ENCODE results near the gene COL4A1.
"Not testable (repeated sequence)": the region's sequence is repeated elsewhere in the genome, so short reads cannot be mapped to it uniquely, and the experiment has no call there.

Gene COL4A1

DNA sequence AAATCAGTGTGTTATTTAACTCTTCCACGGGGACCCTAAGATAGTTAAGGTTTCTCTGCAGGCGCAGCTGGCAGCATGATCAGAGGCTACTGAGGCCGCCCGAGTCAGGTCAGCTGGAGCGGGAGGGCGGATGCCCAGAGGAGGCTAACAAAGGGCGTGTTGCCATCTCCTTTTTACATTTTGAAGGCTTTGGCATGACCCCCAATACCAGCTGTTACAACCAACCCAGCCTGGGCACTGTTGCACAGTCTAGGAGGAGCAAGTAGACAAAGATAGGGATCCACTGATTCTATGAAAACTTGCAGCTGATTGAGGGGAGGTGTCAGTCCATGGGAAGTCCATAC is 15.8 kb upstream of the COL4A1 start:
- Histone ChIP-seq H4K20me1 (ENCODE audit: insufficient read depth, low read length) (no peaks in the 10 kb centered on the region), H3K9me3 (ENCODE audit: low read length) (no peaks in the 10 kb centered on the region), H3K27ac (ENCODE audit: low read depth, low read length, poor library complexity, severe bottlenecking) (no peak overlapping the region), H3K9me2 (ENCODE audit: low read depth, low read length) (no peaks in the 10 kb centered on the region), H3K4me2 (ENCODE audit: low read length) (no peak overlapping the region), H3K79me2 (ENCODE audit: insufficient read depth, low read length) (no peaks in the 10 kb centered on the region), H3K4me3 (ENCODE audit: low read depth, low read length, poor library complexity, severe bottlenecking) (no peak overlapping the region), H3K9ac (ENCODE audit: low read length) (no peak overlapping the region), H3K36me3 (ENCODE audit: insufficient read depth, low read length) (no peaks in the 10 kb centered on the region), H3K4me1 (ENCODE audit: insufficient read depth, low read length, severe bottlenecking) (no peaks in the 10 kb centered on the region), H3F3A (ENCODE audit: insufficient read depth, low read length) (no peaks in the 10 kb centered on the region), H3K27me3 (ENCODE audit: insufficient read depth, low read length) (peaks cover 7% of the 10 kb centered on the region; the same call in 1 of the 2 replicates), H2AFZ (ENCODE audit: low read length) (no peak overlapping the region)
- TF ChIP-seq EZH2 (IDR thresholded peaks at IDR 0.05; ENCODE audit: borderline replicate concordance, low read length) (no peak), CTCF (IDR thresholded peaks at IDR 0.05; ENCODE audit: low read length) (no peak)

GRCh38 chr13:110322126-110322827 is 15.3 kb upstream of the COL4A1 start:
- Histone ChIP-seq H4K20me1 (ENCODE audit: insufficient read depth, low read length) (no peaks in the 10 kb centered on the region), H3K9me2 (ENCODE audit: low read depth, low read length) (no peaks in the 10 kb centered on the region), H3K36me3 (ENCODE audit: insufficient read depth, low read length) (no peaks in the 10 kb centered on the region), H3K79me2 (ENCODE audit: insufficient read depth, low read length) (no peaks in the 10 kb centered on the region), H3K4me2 (ENCODE audit: low read length) (no peak overlapping the region), H3K9ac (ENCODE audit: low read length) (no peak overlapping the region), H3F3A (ENCODE audit: insufficient read depth, low read length) (no peaks in the 10 kb centered on the region), H3K27me3 (ENCODE audit: insufficient read depth, low read length) (peaks cover 7% of the 10 kb centered on the region), H2AFZ (ENCODE audit: low read length) (no peak overlapping the region), H3K27ac (ENCODE audit: low read depth, low read length, poor library complexity, severe bottlenecking) (no peak overlapping the region), H3K9me3 (ENCODE audit: low read length) (no peaks in the 10 kb centered on the region), H3K4me1 (ENCODE audit: insufficient read depth, low read length, severe bottlenecking) (no peaks in the 10 kb centered on the region), H3K4me3 (ENCODE audit: low read depth, low read length, poor library complexity, severe bottlenecking) (no peak overlapping the region)
- TF ChIP-seq CTCF (IDR thresholded peaks at IDR 0.05; ENCODE audit: low read length), result no peak
- no peak for TF ChIP-seq EZH2 (IDR thresholded peaks at IDR 0.05; ENCODE audit: borderline replicate concordance, low read length)

GRCh38 chr13:110321573-110321972 is 14.6 kb upstream of the COL4A1 start:
- H3K4me3 ChIP-seq (ENCODE audit: low read depth, low read length, poor library complexity, severe bottlenecking); H3K4me1 ChIP-seq (ENCODE audit: insufficient read depth, low read length, severe bottlenecking); H4K20me1 ChIP-seq (ENCODE audit: insufficient read depth, low read length); H3K36me3 ChIP-seq (ENCODE audit: insufficient read depth, low read length); H2AFZ ChIP-seq (ENCODE audit: low read length); H3K27me3 ChIP-seq (ENCODE audit: insufficient read depth, low read length); H3K9ac ChIP-seq (ENCODE audit: low read length); H3K4me2 ChIP-seq (ENCODE audit: low read length); H3K79me2 ChIP-seq (ENCODE audit: insufficient read depth, low read length); H3F3A ChIP-seq (ENCODE audit: insufficient read depth, low read length); H3K27ac ChIP-seq (ENCODE audit: low read depth, low read length, poor library complexity, severe bottlenecking); H3K9me2 ChIP-seq (ENCODE audit: low read depth, low read length); H3K9me3 ChIP-seq (ENCODE audit: low read length): not testable (repeated sequence)

GRCh38 chr13:110320645-110321044 is 13.7 kb upstream of the COL4A1 start:
- H3K4me3 ChIP-seq (ENCODE audit: low read depth, low read length, poor library complexity, severe bottlenecking), result no peak overlapping the region
- H4K20me1 ChIP-seq (ENCODE audit: insufficient read depth, low read length), result no peaks in the 10 kb centered on the region
- H3K9me2 ChIP-seq (ENCODE audit: low read depth, low read length), result no peaks in the 10 kb centered on the region
- H2AFZ ChIP-seq (ENCODE audit: low read length), result no peak overlapping the region
- H3K27ac ChIP-seq (ENCODE audit: low read depth, low read length, poor library complexity, severe bottlenecking), result no peak overlapping the region
- TF ChIP-seq EZH2 (IDR thresholded peaks at IDR 0.05; ENCODE audit: borderline replicate concordance, low read length), result no peak
- no peak for TF ChIP-seq CTCF (IDR thresholded peaks at IDR 0.05; ENCODE audit: low read length)
- no peak overlapping the region for H3K4me2 ChIP-seq (ENCODE audit: low read length)
- no peaks in the 10 kb centered on the region for H3K36me3 ChIP-seq (ENCODE audit: insufficient read depth, low read length)
- H3K27me3 ChIP-seq (ENCODE audit: insufficient read depth, low read length), result peaks cover 13% of the 10 kb centered on the region
- H3K79me2 ChIP-seq (ENCODE audit: insufficient read depth, low read length), result no peaks in the 10 kb centered on the region
- no peaks in the 10 kb centered on the region for H3K4me1 ChIP-seq (ENCODE audit: insufficient read depth, low read length, severe bottlenecking)
- H3K9ac ChIP-seq (ENCODE audit: low read length), result no peak overlapping the region
- no peaks in the 10 kb centered on the region for H3F3A ChIP-seq (ENCODE audit: insufficient read depth, low read length)
- H3K9me3 ChIP-seq (ENCODE audit: low read length), result no peaks in the 10 kb centered on the region

Data from OCI-LY1 (cell line).